A673 (cell line): ENCODE data around the gene ABLIM3. TPM values are rescaled to one million over a fixed set of nuclear protein-coding genes. Genes with fewer than 3 reads are reported as not detected.

Experiments used
- BruUV-seq: library from RNA; stranded (reverse); fragments of 400-500 nt; replicated peaks from 2 replicates; lab custom pipeline; 2021; lab: Mats Ljungman, UMichigan
- CTCF ChIA-PET: fragments of 300-600 bp; sonication (Branson Sonifier 250); formaldehyde crosslinking; loops from one replicate; lab custom pipeline; 2022; ENCODE audit warnings: antibody characterized with exemption; lab: Charles Lee
- POLR2A ChIA-PET: fragments of 300-600 bp; sonication (Branson Sonifier 250); formaldehyde crosslinking; loops from one replicate; lab custom pipeline; 2022; ENCODE audit warnings: antibody characterized with exemption; ENCODE audit not compliant: low non-redundant PET; lab: Charles Lee
- DNase-seq: peaks from one replicate; pipeline ENCODE4 v3.0.0-alpha.2; 2015; ENCODE audit warnings: low spot score
- H3K27ac ChIP-seq: fragments of 200-600 bp; sonication (generic); 2 replicates; pipeline ENCODE4 v1.5.1; 2016; ENCODE audit warnings: mixed run types, low read depth, mild to moderate bottlenecking, mixed read lengths, antibody characterized with exemption, low read length; ENCODE audit not compliant: poor library complexity, severe bottlenecking
- H3K27me3 ChIP-seq: fragments of 200-600 bp; sonication (generic); replicated peaks from 2 replicates; pipeline ENCODE4 v1.6.1; 2017; ENCODE audit warnings: mixed run types, low read depth, mild to moderate bottlenecking, mixed read lengths, antibody characterized with exemption, low read length; ENCODE audit not compliant: insufficient read depth, poor library complexity
- H3K36me3 ChIP-seq: fragments of 200-600 bp; sonication (generic); 2 replicates; pipeline ENCODE4 v1.6.1; 2016; ENCODE audit warnings: mixed run types, mild to moderate bottlenecking, mixed read lengths, antibody characterized with exemption, low read length; ENCODE audit not compliant: insufficient read depth, poor library complexity, severe bottlenecking
- H3K4me1 ChIP-seq: fragments of 200-600 bp; sonication (generic); 2 replicates; pipeline ENCODE4 v1.6.1; 2017; ENCODE audit warnings: mixed run types, mild to moderate bottlenecking, mixed read lengths, antibody characterized with exemption, low read length; ENCODE audit not compliant: insufficient read depth, poor library complexity, severe bottlenecking
- H3K4me3 ChIP-seq: fragments of 200-600 bp; sonication (generic); 2 replicates; pipeline ENCODE4 v1.5.1; 2016; ENCODE audit warnings: low read depth, mixed run types, mild to moderate bottlenecking, mixed read lengths, low read length; ENCODE audit not compliant: poor library complexity, severe bottlenecking
- H3K9me3 ChIP-seq: fragments of 200-600 bp; sonication (generic); 2 replicates; pipeline ENCODE4 v1.6.1; 2016; ENCODE audit warnings: mixed run types, low read depth, mild to moderate bottlenecking, mixed read lengths, antibody characterized with exemption, low read length; ENCODE audit not compliant: poor library complexity, severe bottlenecking
- EZH2 ChIP-seq: fragments of 200-600 bp; sonication (generic); IDR thresholded peaks from 2 replicates; pipeline ENCODE4 v1.6.1; 2017; ENCODE audit warnings: borderline replicate concordance, low read depth, mild to moderate bottlenecking, mixed read lengths, antibody characterized with exemption, low read length; ENCODE audit not compliant: poor library complexity, severe bottlenecking
- intact Hi-C: fragments of 100-400 bp; cut with micrococcal nuclease; formaldehyde crosslinking; loops from one replicate; pipeline ENCODE4 v1.10.0; 2022; ENCODE audit not compliant: unreplicated experiment
- total RNA-seq: library from RNA; stranded (reverse); gene quantifications from 2 replicates; pipeline ENCODE4 v1.2.3, GENCODE V29; 2021
- TF ChIP-seq, protein P1 (sequence below): fragments of 300-800, 200-600 bp; sonication (generic); conservative IDR thresholded peaks from 2 replicates; pipeline ENCODE4 v1.5.1; 2017; ENCODE audit warnings: low read depth, mild to moderate bottlenecking, antibody characterized with exemption, low read length, moderate library complexity, mixed read lengths

The ABLIM3 gene
- total RNA-seq, 1 experiment from 2014 or later = not detected

DNA sequence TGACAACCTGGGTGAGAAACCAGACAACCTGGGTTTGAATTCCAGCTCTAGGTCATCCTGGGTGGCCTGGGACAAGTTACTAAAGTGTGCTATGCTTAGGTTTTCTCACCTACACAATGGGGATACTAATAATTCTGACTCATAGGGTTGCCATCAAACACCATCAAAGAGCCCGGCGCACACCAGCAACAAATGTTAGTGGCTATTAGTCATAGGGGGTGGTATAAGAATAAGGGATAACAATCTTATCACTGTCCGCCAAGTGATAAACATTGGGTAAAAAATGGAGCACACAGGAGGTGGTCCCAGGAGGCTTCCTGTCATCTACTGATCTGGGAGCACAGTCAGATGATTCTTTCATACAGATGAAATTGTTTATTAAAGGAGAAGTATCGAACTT, 68.9 kb downstream of the ABLIM3 start:
- no peak for DNase-seq
- Histone ChIP-seq H3K36me3 (no peaks in the 10 kb centered on the region), H3K9me3 (no peaks in the 10 kb centered on the region), H3K27me3 (peaks cover 27% of the 10 kb centered on the region), H3K4me1 (no peaks in the 10 kb centered on the region), H3K27ac (no peak overlapping the region), H3K4me3 (no peak overlapping the region)
- ChIA-PET POLR2A (no interaction called here), CTCF (interaction anchor here (0.5 kb wide), 1 partner anchor 12 kb away, joined by 4 read pairs; no protein-coding TSS in a partner anchor)
- TF ChIP-seq, protein P1, sequence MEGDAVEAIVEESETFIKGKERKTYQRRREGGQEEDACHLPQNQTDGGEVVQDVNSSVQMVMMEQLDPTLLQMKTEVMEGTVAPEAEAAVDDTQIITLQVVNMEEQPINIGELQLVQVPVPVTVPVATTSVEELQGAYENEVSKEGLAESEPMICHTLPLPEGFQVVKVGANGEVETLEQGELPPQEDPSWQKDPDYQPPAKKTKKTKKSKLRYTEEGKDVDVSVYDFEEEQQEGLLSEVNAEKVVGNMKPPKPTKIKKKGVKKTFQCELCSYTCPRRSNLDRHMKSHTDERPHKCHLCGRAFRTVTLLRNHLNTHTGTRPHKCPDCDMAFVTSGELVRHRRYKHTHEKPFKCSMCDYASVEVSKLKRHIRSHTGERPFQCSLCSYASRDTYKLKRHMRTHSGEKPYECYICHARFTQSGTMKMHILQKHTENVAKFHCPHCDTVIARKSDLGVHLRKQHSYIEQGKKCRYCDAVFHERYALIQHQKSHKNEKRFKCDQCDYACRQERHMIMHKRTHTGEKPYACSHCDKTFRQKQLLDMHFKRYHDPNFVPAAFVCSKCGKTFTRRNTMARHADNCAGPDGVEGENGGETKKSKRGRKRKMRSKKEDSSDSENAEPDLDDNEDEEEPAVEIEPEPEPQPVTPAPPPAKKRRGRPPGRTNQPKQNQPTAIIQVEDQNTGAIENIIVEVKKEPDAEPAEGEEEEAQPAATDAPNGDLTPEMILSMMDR = no peak
- TF ChIP-seq EZH2 = no peak
- intact Hi-C loops = no loop called here
- no TSS peak for BruUV-seq

DNA sequence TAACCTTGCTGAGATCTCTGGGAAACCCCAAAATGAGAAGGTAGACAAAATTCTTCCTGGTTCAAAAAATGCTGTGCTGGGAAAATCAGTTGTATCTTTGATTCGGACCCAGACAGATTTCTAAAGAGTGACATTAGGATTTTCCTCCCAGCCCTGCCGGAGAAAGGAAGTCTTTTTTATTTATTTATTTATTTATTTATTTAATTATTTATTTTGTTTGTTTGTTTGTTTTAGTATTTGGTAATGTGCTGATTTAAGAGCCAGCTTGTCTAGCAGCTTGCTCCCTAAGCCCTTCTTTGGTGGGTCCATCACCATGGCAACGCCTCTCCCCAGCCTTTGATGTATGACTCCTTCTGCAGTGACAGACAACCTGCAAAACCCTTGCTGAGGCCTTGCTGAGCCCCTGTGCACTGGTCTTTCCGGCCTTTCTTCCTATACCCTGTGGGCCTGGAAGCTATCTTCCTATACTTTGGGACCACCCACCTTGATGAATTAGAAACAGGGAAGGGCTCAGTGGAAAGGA, 69.7 kb downstream of the ABLIM3 start:
- Histone ChIP-seq H3K36me3 (no peaks in the 10 kb centered on the region), H3K27me3 (peaks cover 27% of the 10 kb centered on the region), H3K27ac (no peak overlapping the region), H3K9me3 (no peaks in the 10 kb centered on the region), H3K4me1 (no peaks in the 10 kb centered on the region), H3K4me3 (no peak overlapping the region)
- CTCF ChIA-PET = no interaction called here
- no TSS peak for BruUV-seq
- POLR2A ChIA-PET = no interaction called here
- DNase-seq = no peak
- intact Hi-C loops = no loop called here
- TF ChIP-seq EZH2 = no peak
- TF ChIP-seq, protein P1 = no peak

DNA sequence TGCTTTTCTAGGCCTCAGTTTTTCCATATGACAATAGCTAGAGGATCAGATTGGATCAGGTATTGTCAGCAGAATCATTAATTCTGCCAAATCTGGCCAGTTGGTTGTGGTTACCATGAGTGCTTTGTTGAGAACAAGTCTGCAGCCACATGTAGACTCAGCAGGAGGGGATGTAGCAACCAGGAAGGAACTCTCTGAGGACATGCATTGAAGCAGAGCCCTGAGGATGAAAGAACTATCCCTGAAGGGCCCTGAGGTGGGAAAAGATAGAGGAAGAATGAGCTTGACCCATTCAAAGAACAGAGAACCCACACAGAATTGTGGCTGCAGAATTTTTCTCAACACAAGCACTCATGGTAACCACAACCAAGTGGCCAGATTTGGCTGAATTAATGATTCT, 70.3 kb downstream of the ABLIM3 start:
- no peaks in the 10 kb centered on the region for H3K36me3 ChIP-seq
- no peak overlapping the region for H3K4me3 ChIP-seq
- ChIA-PET POLR2A (no interaction called here), CTCF (no interaction called here)
- DNase-seq = no peak
- H3K4me1 ChIP-seq = no peaks in the 10 kb centered on the region
- no peak overlapping the region for H3K27ac ChIP-seq
- no peak for TF ChIP-seq EZH2
- TF ChIP-seq, protein P1 = no peak
- intact Hi-C loops = no loop called here
- BruUV-seq = no TSS peak
- no peaks in the 10 kb centered on the region for H3K9me3 ChIP-seq
- peaks cover 27% of the 10 kb centered on the region for H3K27me3 ChIP-seq
